GM18867 (cell line): Measurements from ENCODE around the gene TMOD1.
"Not testable (repeated sequence)": the region's sequence is repeated elsewhere in the genome, so short reads cannot be mapped to it uniquely, and the experiment has no call there.

Source experiments
- ATAC-seq: cut with Tn5 transposase; IDR thresholded peaks from one replicate; pipeline ENCODE4 v1.9.1; 2021; ENCODE audit warnings: mild to moderate bottlenecking, moderate library complexity; ENCODE audit not compliant: unreplicated experiment

The TMOD1 gene

DNA sequence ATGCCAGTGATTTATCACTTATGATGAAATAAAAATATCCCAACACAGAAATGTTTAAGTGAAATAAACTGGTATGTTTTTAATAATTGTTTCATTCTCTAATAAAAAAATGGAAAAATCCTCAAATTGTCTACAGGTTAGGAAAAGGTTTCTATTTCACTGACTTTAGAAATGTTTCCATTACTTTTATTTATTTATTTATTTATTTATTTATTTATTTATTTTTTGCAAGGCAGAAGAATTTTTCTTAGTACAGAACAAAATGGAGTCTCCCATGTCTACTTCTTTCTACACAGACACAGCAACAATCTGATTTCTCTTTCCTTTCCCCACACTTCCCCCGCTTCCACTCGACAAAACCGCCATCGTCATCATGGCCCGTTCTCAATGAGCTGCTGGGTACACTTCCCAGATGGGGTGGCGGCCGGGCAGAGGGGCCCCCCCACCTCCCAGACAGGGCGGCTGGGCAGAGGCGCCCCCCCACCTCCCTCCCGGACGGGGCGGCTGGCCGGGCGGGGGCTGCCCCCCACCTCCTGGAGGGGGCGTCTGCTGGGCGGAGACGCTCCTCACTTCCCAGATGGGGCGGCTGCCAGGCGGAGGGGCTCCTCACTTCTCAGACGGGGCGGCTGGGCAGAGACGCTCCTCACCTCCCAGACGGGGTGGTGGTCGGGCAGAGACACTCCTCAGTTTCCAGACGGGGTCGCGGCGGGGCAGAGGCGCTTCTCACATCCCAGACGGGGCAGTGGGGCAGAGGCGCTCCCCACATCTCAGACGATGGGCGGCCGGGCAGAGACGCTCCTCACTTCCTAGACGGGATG lies 3.7 kb upstream of the TMOD1 start:
- not testable (repeated sequence) for ATAC-seq

DNA sequence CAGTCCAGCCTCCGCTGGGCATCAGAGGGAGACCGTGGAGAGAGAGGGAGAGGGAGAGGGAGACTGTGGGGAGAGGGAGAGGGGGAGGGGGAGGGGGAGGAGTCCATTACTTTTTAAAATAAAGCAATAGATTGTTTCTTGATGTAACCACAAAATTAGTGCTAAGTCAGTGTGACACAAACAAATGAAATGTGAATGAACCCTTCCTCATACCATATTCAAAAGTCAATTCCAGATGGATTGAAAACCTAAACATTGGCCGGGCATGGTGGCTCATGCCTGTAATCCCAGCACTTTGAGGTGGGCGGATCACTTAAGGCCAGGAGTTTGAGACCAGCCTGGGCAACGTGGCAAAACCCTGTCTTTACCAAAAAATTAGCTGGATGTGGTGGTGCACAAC lies 2.6 kb upstream of the TMOD1 start:
- not testable (repeated sequence) for ATAC-seq

DNA sequence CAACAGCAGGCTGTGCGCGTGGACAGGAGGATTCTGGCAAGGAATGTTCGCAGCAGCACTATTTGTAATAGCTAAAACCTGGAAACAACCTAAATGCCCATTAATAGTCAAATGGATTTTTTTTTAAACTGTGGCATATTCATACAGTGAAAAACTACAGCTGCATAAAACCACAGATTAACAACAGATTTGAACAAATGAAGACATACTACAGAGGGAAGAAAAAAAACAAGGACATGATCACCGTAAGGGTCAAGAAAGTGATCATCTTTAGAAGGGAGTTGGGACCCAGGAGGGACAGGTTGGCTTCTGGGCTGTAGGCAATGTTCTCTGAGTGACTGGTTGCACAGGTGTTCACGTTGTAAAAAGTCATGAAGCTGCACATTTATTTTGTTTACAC lies 1.2 kb upstream of the TMOD1 start:
- no peak for ATAC-seq

DNA sequence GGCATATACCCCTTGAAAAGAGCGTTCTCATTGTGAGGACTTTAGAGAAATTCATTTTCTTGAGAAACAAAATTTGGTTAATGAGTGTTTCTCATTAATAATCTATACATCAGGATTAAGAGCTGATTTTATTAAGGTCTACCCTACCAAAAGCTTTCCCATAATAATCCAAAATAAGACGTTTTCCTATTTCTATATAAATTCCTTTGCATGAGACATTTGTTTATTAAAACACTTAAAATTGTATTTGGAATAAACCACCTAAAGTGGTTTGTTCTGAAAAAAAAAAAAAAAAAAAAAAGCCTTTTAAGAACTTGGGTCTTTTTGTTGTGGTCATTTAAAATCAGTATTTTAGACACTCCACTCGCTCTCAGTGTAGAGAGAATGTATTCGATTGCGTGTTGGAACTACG lies 695 bp upstream of the TMOD1 start:
- no peak for ATAC-seq

DNA sequence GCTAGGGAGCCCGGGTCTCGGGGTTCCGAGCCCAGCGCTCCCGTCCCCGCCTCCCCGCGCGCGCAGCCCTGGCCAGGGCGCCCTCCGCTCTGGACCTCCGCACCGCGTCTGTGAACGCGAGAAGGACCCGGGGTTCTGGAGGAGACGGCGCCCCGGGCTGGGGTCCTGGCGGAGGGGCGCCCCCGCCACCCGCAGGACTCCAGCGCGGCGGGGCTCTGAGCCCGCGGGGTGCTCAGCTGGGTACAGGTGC lies 431 bp downstream of the TMOD1 start:
- ATAC-seq = peak; percentile 29

DNA sequence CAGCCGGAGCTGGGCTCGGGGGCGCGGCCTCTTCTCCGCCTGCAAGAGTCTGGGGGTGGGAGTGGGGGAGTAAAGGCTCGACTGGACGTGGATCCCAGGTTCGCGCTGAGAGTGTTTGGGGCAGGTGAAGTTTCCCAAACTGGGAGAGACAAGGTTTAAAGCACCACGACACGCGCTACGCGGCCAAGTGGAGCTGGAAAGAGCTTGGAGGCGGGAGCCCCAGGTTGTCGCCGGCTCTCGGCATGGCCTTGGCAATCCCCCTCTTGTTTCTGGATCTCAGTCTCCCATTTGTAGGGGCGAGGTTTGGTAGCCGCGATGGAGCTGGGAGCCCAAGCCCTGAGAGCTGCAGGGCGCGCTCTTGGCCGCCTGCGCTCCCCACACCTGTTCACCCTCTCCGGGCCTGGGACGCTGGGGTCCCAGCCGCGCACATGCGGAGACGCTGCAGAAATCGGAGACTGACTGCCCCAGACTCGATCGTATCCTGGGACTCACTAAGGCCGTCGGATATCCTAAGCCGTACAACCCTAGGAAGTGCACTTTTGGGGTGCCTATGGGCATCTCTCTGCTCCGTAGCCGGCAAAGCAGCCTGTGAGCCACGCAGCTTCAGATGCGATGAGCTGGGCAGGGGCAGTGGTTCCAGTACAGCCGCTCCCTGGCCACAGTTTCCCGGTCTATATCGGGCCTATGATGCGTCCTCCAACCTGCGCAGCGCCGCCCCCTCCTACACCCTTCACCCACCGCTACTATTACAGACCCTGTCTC lies 937 bp downstream of the TMOD1 start:
- ATAC-seq = no peak

DNA sequence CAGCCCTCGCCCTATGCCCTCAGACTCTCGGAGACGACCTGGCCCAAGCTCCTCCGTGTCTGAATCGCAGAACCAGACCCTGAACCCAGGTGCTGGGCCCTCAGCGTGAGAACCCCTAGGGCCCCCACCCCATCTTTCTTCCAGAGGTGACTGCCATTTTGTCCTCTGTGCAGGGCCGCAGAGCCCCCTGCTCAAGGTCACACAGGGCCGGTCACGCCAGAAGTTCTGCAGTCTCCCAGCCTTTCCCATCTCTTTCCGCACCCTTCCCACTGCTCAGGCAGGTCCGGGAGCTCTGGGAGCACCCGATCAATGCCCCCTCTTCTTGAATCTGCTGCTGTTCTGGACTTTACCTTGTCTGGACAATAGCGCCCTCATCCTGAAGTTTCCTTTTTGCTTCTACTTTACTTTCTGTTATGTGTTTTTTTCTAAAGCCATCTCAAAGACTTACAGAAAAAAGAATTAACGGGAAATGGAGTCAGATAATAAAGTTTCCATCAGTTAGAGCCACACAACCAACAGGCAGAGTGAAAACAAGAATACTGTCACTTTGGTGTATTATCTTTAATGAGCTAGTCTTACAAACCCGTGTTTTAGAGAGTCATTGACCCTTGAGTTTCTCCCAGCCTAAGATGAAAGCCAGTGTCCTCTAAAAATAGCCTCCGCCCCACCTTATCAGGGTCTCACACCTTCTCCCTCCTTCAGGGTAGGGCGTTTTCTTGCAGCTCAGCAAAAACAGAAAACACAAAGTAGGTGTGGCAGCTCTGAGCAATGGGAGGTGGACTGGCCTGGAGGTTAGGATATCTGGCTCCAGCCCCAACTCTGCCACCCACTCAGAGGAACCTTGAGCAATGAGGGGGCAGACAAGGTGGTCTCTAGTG lies 1.8 kb downstream of the TMOD1 start:
- ATAC-seq = no peak

DNA sequence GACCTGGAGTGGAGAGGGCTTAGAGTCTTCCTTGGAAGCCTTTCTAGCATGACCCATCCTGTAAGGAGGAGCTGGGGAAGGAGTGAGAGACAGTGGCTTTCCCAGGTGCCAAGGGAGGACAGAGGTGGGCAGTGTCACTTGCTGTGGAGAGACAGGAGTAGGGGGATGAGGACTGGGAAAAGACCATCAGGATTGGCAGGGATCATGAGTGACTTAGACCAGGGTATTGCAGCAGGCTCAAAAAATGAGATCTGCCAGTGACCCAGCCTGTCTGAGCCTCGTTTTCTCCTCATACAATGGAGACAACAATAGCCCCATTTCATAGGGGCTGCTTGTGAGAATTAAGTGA lies 2.4 kb downstream of the TMOD1 start:
- no peak for ATAC-seq

DNA sequence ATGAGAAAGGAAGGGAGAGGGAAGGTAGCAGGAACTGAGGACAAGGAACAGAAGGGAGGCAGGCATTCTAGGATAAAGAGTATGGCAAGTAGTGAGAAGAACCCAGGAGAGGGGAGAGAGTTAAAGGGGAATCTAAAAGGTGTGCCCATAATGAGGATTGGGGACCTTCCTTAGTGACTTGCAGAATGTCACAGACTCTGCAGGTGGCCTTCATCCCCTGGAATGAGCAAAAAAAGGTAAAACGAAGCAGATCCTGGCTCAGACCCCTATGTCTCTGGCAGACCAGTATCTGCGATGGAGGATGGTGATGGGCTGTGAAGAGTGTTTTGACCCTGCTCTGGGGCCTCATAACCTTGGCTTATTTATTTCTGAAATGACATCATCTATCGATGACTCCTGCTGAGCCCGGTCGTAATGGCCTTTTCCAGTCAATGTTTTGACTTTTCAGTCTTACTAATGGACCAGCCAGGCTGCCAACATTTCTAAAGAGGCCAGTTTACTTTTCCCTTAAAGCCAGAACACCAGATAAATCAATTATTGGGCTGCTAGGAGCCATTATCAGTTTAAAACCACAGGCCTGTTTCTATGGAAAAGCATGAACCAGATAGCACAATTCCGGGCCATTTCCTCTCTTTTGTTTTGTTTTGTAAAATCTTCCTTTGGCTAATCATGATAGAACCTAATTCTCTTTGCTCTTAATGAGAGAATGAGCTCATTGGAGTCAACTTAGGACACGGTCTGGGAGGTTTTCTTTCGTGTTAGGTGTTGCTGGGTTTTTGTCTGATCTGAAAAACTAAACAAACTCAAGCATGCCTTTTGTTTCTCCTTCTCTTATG lies 3.1 kb downstream of the TMOD1 start:
- ATAC-seq = no peak

DNA sequence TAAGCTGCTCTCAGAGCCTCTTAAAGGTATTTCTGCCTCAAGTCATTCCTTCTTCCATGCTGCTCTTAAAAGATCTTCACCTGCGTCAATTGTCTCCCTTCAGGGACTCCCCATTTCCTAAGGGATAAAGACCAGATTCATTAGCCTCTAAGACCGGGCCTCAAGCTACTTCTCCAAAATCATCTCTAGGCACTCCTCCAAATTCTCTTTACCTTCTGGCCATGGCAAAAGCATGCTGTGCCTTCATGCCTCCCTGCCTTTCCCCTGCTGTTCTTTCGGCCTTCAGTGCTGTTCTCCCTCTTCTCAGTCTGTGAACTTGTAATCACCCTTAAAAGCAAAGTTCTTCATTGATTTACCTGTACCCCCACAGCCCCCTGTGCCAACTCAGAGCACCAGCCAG lies 4.4 kb downstream of the TMOD1 start:
- no peak for ATAC-seq

DNA sequence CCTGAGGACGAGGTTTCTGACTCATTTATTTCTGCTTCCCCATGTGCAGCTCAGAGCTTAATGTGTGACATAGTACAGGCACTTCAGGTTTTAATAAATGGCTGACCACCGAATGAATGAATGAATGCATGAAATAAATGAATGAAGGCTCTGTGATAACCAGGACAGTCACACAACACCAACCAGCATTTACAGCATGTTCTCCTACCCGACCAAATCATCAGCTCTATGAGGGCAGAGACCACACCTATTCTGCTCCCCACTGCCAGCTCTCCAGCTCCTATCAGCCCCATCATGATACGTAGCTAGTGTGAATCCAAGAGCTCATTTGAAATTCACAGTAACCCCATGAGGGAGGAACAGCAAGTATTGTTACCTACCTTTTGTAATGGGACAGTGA lies 4.8 kb downstream of the TMOD1 start:
- no peak for ATAC-seq

DNA sequence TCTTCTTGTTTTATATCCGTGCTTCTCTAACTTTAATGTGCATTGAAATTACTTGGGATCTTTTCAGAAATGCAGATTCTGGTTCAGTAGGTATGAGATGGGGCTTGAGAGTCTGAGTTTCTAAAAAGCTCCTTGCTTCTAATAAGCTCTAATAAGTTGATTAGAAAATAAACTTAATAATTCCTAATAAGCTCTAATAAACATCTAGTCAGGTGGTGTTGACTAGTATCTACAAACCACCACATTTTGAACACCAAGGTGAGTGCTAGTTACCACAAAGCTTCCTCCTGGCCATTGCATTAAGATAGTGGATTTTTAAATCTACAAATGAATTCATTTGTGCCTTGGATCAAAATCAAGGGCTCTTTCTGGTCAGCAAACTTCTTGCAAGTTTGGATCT lies 5.3 kb downstream of the TMOD1 start:
- no peak for ATAC-seq

DNA sequence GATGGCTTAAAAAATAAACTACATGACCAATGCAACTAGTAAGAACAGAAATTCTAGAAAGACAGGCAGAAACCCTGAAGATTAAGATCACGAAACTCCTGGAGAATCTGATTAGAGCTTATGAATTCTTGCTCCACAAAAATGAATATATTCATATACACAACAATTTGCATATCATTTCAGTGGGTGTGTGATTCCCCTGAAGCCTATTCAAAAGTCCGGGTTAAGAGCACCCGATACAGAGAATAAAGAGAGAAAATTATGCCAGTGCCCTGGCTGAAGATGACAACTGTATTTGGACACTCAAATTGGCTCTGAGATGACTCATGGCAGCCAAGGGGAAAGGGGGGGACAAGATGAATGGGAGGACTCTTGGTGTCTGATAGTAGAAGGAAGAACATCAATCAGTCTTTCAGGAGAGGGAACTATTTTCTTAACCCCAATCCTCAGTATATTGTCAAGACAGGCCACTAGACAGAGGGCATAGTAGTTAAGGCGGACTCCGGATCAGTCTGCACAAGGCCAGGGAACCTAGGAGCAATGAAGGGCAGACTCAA lies 6.0 kb downstream of the TMOD1 start:
- ATAC-seq = no peak

DNA sequence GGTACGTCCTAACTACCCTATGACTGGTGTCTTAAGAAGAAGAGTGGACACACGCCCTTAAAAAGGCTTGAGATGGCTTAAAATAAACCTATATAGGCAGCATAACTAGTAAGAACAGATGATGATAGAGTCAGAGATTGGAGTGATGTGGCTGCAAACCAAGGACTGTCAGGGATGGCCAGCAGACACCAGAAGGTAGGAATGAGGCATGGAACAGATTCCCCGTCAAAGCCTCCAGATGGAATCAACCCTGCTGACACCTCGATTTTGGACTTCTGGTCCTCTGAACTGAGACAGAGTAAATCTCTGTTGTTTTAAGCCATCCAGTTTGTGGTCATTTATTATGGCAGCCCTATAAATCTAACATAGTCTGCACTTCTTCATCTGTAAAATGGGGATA lies 7.4 kb downstream of the TMOD1 start:
- no peak for ATAC-seq

DNA sequence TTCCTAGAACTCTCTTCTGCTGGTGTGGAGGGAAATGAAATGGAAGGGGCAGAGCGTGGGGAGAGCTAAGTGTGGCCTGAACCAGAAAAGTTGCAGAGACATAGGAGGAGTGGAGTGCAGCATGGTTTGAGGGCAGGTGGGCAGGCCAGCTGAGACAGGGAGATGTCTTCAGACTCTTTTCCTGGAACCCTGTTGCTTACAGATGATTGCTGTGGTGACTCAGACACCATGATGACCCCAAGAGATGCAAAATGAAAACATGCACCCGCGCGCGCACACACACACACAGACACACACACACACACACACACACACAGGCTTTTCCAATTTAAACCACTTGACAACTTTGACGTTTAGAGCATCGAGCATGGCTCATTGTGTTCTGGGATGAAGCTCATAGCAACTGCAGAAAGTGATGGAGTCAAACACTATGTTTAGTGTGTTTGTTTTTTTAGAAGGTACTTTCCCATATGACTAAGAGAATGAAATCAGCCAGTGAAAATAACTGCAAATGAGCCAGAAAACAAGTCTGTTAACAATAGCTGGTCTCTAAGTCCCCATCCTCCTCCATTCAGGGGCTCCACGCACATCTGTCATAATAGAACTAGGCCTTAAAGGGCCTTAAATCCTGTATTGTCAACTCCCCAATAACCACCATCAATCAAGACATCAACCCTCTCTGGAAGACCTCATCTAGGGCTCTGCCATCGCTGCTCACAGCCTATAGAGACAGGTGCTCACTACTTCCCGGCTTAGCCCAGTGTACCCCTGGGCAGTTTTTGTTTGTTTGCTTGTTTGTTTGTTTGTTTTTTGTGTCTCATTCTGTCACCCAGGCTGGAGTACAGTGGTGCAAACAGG lies 9.6 kb downstream of the TMOD1 start:
- ATAC-seq = peak; percentile 67

DNA sequence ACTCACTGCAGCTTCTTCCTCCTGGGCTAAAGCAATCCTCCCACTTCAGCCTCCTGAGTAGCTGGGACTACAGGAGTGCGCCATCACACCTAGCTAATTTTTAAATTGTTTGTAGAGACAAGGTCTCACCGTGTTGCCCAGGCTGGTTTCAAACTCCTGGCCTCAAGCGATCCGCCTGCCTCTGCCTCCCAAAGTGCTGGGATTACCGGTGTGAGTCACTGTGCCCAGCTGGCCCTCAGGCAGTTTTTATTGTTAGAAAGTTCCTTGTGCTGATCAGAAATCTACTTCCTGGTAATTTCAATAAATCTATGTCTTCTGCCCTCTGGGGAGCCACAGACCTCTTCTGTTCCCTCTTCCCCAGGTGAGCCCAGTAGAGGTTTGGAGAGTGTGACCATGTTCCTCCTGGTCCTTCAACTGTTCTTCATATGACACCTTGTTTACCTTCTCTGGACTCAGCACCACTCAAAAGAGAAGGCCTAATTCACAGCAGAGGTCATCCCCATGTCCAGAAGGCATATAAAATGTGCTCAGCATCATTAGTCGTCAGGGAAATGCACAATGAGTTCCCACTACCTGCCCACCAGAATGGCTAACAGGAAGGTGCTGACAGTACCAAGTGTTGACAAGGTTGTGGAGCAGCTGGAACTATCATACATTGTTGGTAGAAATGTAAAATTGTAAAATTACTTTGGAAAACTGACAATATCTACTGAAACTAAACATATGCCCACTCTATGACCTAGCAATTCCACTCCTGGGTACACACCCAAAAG lies 10.4 kb downstream of the TMOD1 start:
- ATAC-seq = no peak

DNA sequence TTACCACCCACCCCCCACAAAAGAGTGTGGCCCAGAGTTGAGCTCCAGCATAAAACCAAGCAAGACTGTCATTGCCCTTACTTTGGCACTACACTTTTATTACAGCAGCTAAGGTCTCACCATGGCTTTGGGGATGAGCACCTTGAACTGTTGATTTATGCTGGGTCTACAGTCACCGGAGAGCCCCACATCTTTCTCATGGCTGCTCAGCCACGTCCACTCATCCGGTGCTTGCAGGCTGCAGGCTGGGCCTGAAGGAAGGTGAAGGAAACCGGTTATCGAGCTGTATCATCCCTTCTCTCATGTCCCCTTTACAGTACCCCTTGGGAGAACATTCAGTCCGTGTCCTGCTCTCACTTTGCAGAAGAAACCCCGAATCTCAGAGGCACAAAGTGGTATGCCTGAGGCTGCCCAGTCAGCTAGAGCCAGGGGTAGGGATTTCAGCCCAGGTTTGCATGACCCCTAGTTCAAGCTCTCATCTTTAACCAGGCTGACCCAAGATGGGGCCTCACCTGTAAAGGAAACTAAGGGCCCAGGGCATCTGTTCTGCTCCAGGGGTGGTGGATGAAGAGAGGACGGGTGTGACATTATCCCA lies 11.6 kb downstream of the TMOD1 start:
- ATAC-seq = no peak

DNA sequence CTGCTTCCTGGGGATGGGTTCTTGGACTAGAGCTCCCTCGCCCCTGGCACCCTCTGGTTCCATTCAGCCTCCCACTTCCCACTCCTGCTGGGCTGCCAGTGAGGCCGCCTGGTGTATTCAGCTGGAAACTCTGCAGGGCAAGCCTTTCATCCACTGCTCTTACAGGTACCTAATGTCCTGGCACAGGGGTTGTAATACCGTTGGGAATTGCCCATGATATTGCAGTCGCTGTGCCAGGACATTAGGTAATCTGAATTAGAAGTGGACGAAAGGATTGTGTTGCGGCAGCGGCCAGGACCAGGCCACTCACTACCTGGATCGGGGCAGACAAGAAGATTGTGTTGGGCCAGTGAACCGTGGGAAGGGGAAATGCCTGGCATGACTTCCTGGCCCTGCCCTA lies 13.1 kb downstream of the TMOD1 start:
- ATAC-seq = no peak

DNA sequence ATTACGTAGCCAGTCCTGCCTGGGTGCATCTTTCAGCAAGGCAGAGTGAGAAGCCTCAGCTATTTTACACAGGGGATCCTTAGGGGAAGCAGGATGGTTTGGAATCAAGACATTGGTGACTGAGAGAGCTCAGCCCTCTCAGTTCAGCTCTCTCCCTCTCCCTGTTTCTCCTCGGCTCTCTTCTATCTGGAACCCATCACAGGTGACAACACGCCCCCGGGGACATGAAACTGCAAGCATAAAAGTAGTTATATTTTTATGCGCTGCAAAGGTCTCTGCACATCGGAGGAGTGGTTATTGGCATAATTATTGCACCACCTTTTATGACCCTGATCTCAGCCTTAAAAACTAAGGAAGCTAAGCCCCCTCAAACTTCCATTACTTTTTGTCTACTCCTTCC lies 14.2 kb downstream of the TMOD1 start:
- ATAC-seq = no peak
